HepG2 (cell line): ENCODE data around the gene PHRF1. TPM values are rescaled to one million over a fixed set of nuclear protein-coding genes. Genes with fewer than 3 reads are reported as not detected.
A peak's percentile ranks its signal among the peaks of the same experiment; 100 is the strongest.

Experiments
- ATAC-seq: fragments of 200-7000 bp; cut with Tn5 transposase; 3 replicates; pipeline ENCODE4 v1.9.1; 2020; ENCODE audit warnings: mild to moderate bottlenecking, moderate library complexity
- BruUV-seq: library from RNA; stranded (reverse); fragments of 400-500 nt; replicated peaks from 2 replicates; lab custom pipeline; 2021; lab: Mats Ljungman, UMichigan
- CTCF ChIA-PET: fragments of 300-600 bp; formaldehyde crosslinking; extraction: SDS; loops from one replicate; lab custom pipeline; 2021; ENCODE audit warnings: low total read pairs, inconsistent platforms, low intra/inter-chr PET ratio; lab: Yijun Ruan, JAX
- POLR2A ChIA-PET: fragments of 350-600 bp; sonication (Branson Sonifier 250); formaldehyde crosslinking; loops from one replicate; lab custom pipeline; 2020; ENCODE audit warnings: antibody characterized with exemption, inconsistent platforms; lab: Yijun Ruan, JAX
- DNase-seq: peaks from one replicate; pipeline ENCODE4 v3.0.0-alpha.2; 2015; ENCODE audit warnings: low spot score
- FAIRE-seq: peaks from 3 replicates; lab custom pipeline; 2011; peaks lifted over from hg19 to GRCh38; lab: Jason Lieb, UNC
- H2AFZ ChIP-seq: one replicate; pipeline ENCODE4 v1.6.1; 2011; ENCODE audit warnings: low read length, inconsistent platforms
- H3K27ac ChIP-seq: fragments of 300-600 bp; 3 replicates; pipeline ENCODE4 v1.8.0; 2011; ENCODE audit warnings: mixed run types, mild to moderate bottlenecking, mixed read lengths, low read length, inconsistent platforms; ENCODE audit not compliant: insufficient read depth; ENCODE audit errors: extremely low read length
- H3K27me3 ChIP-seq, 2 experiments: fragments of 200-600 bp in 1 of 2; 2 replicates in 1 of 2; 3 replicates in 1 of 2; pipeline versions ENCODE4 v1.6.0 to v1.8.0; 2011; ENCODE audit warnings: low read length in 2 of 2, mild to moderate bottlenecking in 2 of 2, moderate library complexity in 2 of 2, inconsistent platforms in 1 of 2; ENCODE audit not compliant: insufficient read depth in 2 of 2, control insufficient read depth in 1 of 2
- H3K36me3 ChIP-seq, 2 experiments: fragments of 200-600 bp in 1 of 2; replicated peaks in 1 of 2; 2 replicates in 1 of 2; 3 replicates in 1 of 2; pipeline versions ENCODE4 v1.5.1 to v1.8.0; 2011; ENCODE audit warnings: low read length in 2 of 2, inconsistent platforms in 1 of 2; ENCODE audit not compliant: insufficient read depth in 2 of 2, control insufficient read depth in 1 of 2
- H3K4me1 ChIP-seq: 2 replicates; pipeline ENCODE4 v1.5.1; 2012; ENCODE audit warnings: low read length, inconsistent platforms; ENCODE audit not compliant: insufficient read depth
- H3K4me2 ChIP-seq: 2 replicates; pipeline ENCODE4 v1.6.0; 2011; ENCODE audit warnings: low read depth, low read length, inconsistent platforms
- H3K4me3 ChIP-seq, 3 experiments: fragments of 200-600 bp in 1 of 3; sonication (generic), shearing (Covaris generic) in 1 of 3; replicated peaks in 1 of 3; 2 replicates each; pipeline ENCODE4 v1.5.1; 2011 to 2016; ENCODE audit warnings: low read length in 3 of 3, inconsistent platforms in 2 of 3, low read depth in 2 of 3, mild to moderate bottlenecking in 2 of 3, control low read depth in 1 of 3, mixed read lengths in 1 of 3; ENCODE audit not compliant: insufficient read depth in 1 of 3
- H3K79me2 ChIP-seq: one replicate; pipeline ENCODE4 v1.6.1; 2011; ENCODE audit warnings: low read length, inconsistent platforms; ENCODE audit not compliant: insufficient read depth
- H3K9ac ChIP-seq: 2 replicates; pipeline ENCODE4 v1.6.0; 2011; ENCODE audit warnings: mild to moderate bottlenecking, low read depth, low read length, inconsistent platforms; ENCODE audit not compliant: insufficient read depth
- H3K9me3 ChIP-seq: 2 replicates; pipeline ENCODE4 v1.5.1; 2012; ENCODE audit warnings: mild to moderate bottlenecking, low read length
- H4K20me1 ChIP-seq: 2 replicates; pipeline ENCODE4 v1.6.0; 2011; ENCODE audit warnings: inconsistent platforms, mild to moderate bottlenecking, low read length, moderate library complexity; ENCODE audit not compliant: insufficient read depth
- ATAD3A ChIP-seq: sonication (generic); formaldehyde crosslinking; IDR thresholded peaks from 2 replicates; pipeline ENCODE4 v1.4.0; 2020; ENCODE audit warnings: missing genetic modification reagents
- BRD4 ChIP-seq: sonication (generic); formaldehyde crosslinking; IDR thresholded peaks from 2 replicates; pipeline ENCODE4 v1.4.0; 2020; ENCODE audit warnings: missing genetic modification reagents
- ETV6 ChIP-seq: sonication (generic); formaldehyde crosslinking; conservative IDR thresholded peaks from 2 replicates; pipeline ENCODE4 v1.4.0; 2020; ENCODE audit warnings: missing genetic modification reagents
- HHEX ChIP-seq: IDR thresholded peaks from 2 replicates; pipeline ENCODE4 v1.6.1; 2016; ENCODE audit warnings: control low read depth
- KLF12 ChIP-seq: sonication (generic); formaldehyde crosslinking; IDR thresholded peaks from 2 replicates; pipeline ENCODE4 v1.4.0; 2020; ENCODE audit warnings: missing genetic modification reagents, borderline replicate concordance
- MEF2D ChIP-seq: sonication (generic); formaldehyde crosslinking; IDR thresholded peaks from 2 replicates; pipeline ENCODE4 v1.5.1; 2020; ENCODE audit warnings: mild to moderate bottlenecking, missing genetic modification reagents
- MIER3 ChIP-seq: IDR thresholded peaks from 2 replicates; pipeline ENCODE4 v1.6.1; 2016; ENCODE audit warnings: missing compliant biosample characterization, borderline replicate concordance
- NR2F6 ChIP-seq, 2 experiments: IDR thresholded peaks; 2 replicates each; pipeline ENCODE4 v1.6.1; 2016; ENCODE audit warnings: antibody characterized with exemption in 1 of 2, mild to moderate bottlenecking in 1 of 2
- PAX8 ChIP-seq: sonication (generic); formaldehyde crosslinking; IDR thresholded peaks from 2 replicates; pipeline ENCODE4 v1.8.0; 2022; ENCODE audit warnings: mild to moderate bottlenecking, missing genetic modification reagents, borderline replicate concordance
- RORA ChIP-seq: sonication (generic); formaldehyde crosslinking; IDR thresholded peaks from 2 replicates; pipeline ENCODE4 v1.5.0; 2020; ENCODE audit warnings: mild to moderate bottlenecking, missing genetic modification reagents, moderate library complexity
- TBX2 ChIP-seq: sonication (generic); formaldehyde crosslinking; IDR thresholded peaks from 2 replicates; pipeline ENCODE4 v1.5.0; 2020; ENCODE audit warnings: missing genetic modification reagents, mild to moderate bottlenecking, borderline replicate concordance
- TBX3 ChIP-seq: fragments of 450-650 bp; IDR thresholded peaks from 2 replicates; pipeline ENCODE4 v1.6.1; 2017; ENCODE audit warnings: antibody characterized with exemption, mild to moderate bottlenecking, inconsistent platforms, borderline replicate concordance
- ZFP36 ChIP-seq: fragments of 150-350 bp; IDR thresholded peaks from 2 replicates; pipeline ENCODE4 v1.6.1; 2018; ENCODE audit warnings: borderline replicate concordance, low read length, low read depth; ENCODE audit not compliant: partially characterized antibody
- ZFP36L1 ChIP-seq: sonication (generic); formaldehyde crosslinking; IDR thresholded peaks from 2 replicates; pipeline ENCODE4 v1.8.0; 2022; ENCODE audit warnings: mild to moderate bottlenecking, missing genetic modification reagents, moderate library complexity
- ZNF138 ChIP-seq: sonication (generic); formaldehyde crosslinking; IDR thresholded peaks from 2 replicates; pipeline ENCODE4 v1.5.0; 2020; ENCODE audit warnings: mild to moderate bottlenecking, low read depth, missing genetic modification reagents
- ZNF253 ChIP-seq: sonication (generic); formaldehyde crosslinking; IDR thresholded peaks from 2 replicates; pipeline ENCODE4 v1.8.0; 2022; ENCODE audit warnings: mild to moderate bottlenecking, missing genetic modification reagents, borderline replicate concordance
- ZNF362 ChIP-seq: sonication (generic); formaldehyde crosslinking; IDR thresholded peaks from 2 replicates; pipeline ENCODE4 v1.4.0; 2020; ENCODE audit warnings: missing genetic modification reagents, mild to moderate bottlenecking, borderline replicate concordance
- ZNF546 ChIP-seq: sonication (generic); formaldehyde crosslinking; conservative IDR thresholded peaks from 2 replicates; pipeline ENCODE4 v1.8.1; 2023; ENCODE audit warnings: mild to moderate bottlenecking, missing genetic modification reagents
- ZNF75D ChIP-seq: sonication (generic); formaldehyde crosslinking; IDR thresholded peaks from 2 replicates; pipeline ENCODE4 v1.8.1; 2023; ENCODE audit warnings: missing genetic modification reagents, mild to moderate bottlenecking, borderline replicate concordance
- ZNF782 ChIP-seq: sonication (generic); formaldehyde crosslinking; IDR thresholded peaks from 2 replicates; pipeline ENCODE4 v1.4.0; 2020; ENCODE audit warnings: missing genetic modification reagents, mild to moderate bottlenecking, borderline replicate concordance
- ZNF883 ChIP-seq: sonication (generic); formaldehyde crosslinking; IDR thresholded peaks from 2 replicates; pipeline ENCODE4 v1.5.1; 2020; ENCODE audit warnings: mild to moderate bottlenecking, missing genetic modification reagents; ENCODE audit errors: not compliant biosample characterization
- ZSCAN9 ChIP-seq: IDR thresholded peaks from 2 replicates; pipeline ENCODE4 v1.6.1; 2016; ENCODE audit warnings: borderline replicate concordance
- ZUFSP ChIP-seq: sonication (generic); formaldehyde crosslinking; IDR thresholded peaks from 2 replicates; pipeline ENCODE4 v1.9.0; 2021; ENCODE audit warnings: missing genetic modification reagents, mild to moderate bottlenecking, borderline replicate concordance
- WGBS: methylation state at CpG from one replicate; pipeline ENCODE4 v1.1.6; 2017; ENCODE audit warnings: low lambda C conversion rate; 5-methylcytosine and 5-hydroxymethylcytosine counted together
- in situ Hi-C: cut with HindIII; loops from 2 replicates; pipeline ENCODE4 v1.10.0; 2017; ENCODE audit warnings: low pct_unique_long_range_greater_than_20kb; ENCODE audit not compliant: extremely low pct_ligation_motif_present
- intact Hi-C: fragments of 100-400 bp; cut with micrococcal nuclease; formaldehyde crosslinking; loops from one replicate; pipeline ENCODE4 v1.10.0; 2022; ENCODE audit not compliant: unreplicated experiment
- polyA plus RNA-seq, 8 experiments: library from polyadenylated mRNA; depleted of rRNA in 3 of 8; stranded (reverse) in 7 of 8; unstranded in 1 of 8; fragments of >200 nt; fragmentation: Illumina TruSeq in 4 of 8; extraction: Trizol in 4 of 8; gene quantifications; 2 replicates each; pipeline versions ENCODE4 v1.2.1 to v1.2.3, GENCODE V29; 2011 to 2016; ENCODE audit warnings: low read depth in 4 of 8, missing spikeins in 1 of 8, mixed read lengths in 1 of 8; ENCODE audit not compliant: insufficient read depth in 1 of 8
- total RNA-seq, 5 experiments: library from RNA; depleted of rRNA; stranded (reverse); fragments of >200 nt; fragmentation: Illumina TruSeq; extraction: Trizol; gene quantifications; 2 replicates each; pipeline ENCODE4 v1.2.3, GENCODE V29; 2016; ENCODE audit warnings: low read depth in 1 of 5

Gene PHRF1
- total and polyA plus RNA-seq, 2 of the 13 experiments (the other 11 are each of a cell fraction or from before 2014, with no cell fraction given): 8.2 to 16.7 TPM

GRCh38 chr11:625636-626268 lies 49.5 kb downstream of the PHRF1 start:
- Histone ChIP-seq H3K79me2 (no peaks in the 10 kb centered on the region), H2AFZ (no peak overlapping the region), H4K20me1 (peaks cover 16% of the 10 kb centered on the region; the same call in 1 of the 2 replicates), H3K4me1 (peaks cover 31% of the 10 kb centered on the region), H3K27ac (peak overlapping the region; percentile 46), H3K4me2 (peak overlapping the region; percentile 75), H3K9me3 (no peaks in the 10 kb centered on the region), H3K27me3 (no peaks in the 10 kb centered on the region), H3K4me3 (peak overlapping the region in 2 of 3 experiments; percentile 53 to 57; a peak in 3 of 6 replicates), H3K9ac (peak overlapping the region; percentile 52; the same call in 1 of the 2 replicates), H3K36me3 (peaks cover 0 to 2% of the 10 kb centered on the region in 2 experiments; a peak in 1 of 5 replicates)
- no peak for FAIRE-seq
- WGBS: 18% methylated on average over 7 of the region's 22 CpGs
- in situ Hi-C loops (loop anchor here (10.0 kb wide), 1 partner anchor 71 kb away; no protein-coding TSS in a partner anchor), intact Hi-C loops (no loop called here)
- peak; percentile 61 for ATAC-seq
- CTCF ChIA-PET: no interaction called here
- BruUV-seq: no TSS peak
- POLR2A ChIA-PET: interaction anchor here (1.2 kb wide), 1 partner anchor 38 kb away, joined by 4 read pairs; no protein-coding TSS in a partner anchor
- DNase-seq: no peak
- TF ChIP-seq ZNF546 (CRISPR knock-in tag) (no peak), RORA (CRISPR knock-in tag) (no peak), ETV6 (CRISPR knock-in tag) (0 out of 2 replicates have a peak, but pooled peaks have one; percentile 13), ZFP36 (no peak), HHEX (no peak), BRD4 (CRISPR knock-in tag) (no peak), ZFP36L1 (CRISPR knock-in tag) (no peak), PAX8 (CRISPR knock-in tag) (no peak), MIER3 (CRISPR knock-in tag) (no peak), ZNF75D (CRISPR knock-in tag) (no peak), TBX2 (no peak), NR2F6 (IDR thresholded peaks at IDR 0.05) (no peak), NR2F6 (CRISPR knock-in tag; IDR thresholded peaks at IDR 0.05) (0 out of 2 replicates have a peak, but pooled peaks have one; percentile 9), ZNF362 (CRISPR knock-in tag) (no peak), ZNF782 (CRISPR knock-in tag) (no peak), TBX3 (no peak), ZNF883 (no peak), MEF2D (CRISPR knock-in tag) (no peak), KLF12 (CRISPR knock-in tag) (no peak), ZSCAN9 (no peak), ZUFSP (CRISPR knock-in tag) (no peak), ZNF253 (CRISPR knock-in tag) (no peak), ZNF138 (CRISPR knock-in tag) (peak; percentile 36; the same call in 1 of the 2 replicates), ATAD3A (CRISPR knock-in tag) (no peak)
